WTC11 (cell line): ENCODE measurements around the gene RNASEL. TPM values are rescaled to one million over a fixed set of nuclear protein-coding genes. Genes with fewer than 3 reads are reported as not detected.

Experiments
- ATAC-seq: fragments of 200-7000 bp; cut with Tn5 transposase; 2 replicates; pipeline ENCODE4 v1.10.0; 2021; ENCODE audit warnings: mild to moderate bottlenecking, moderate library complexity
- CTCF ChIA-PET: fragments of 300-600 bp; sonication (Branson Sonifier 250); formaldehyde crosslinking; loops from one replicate; lab custom pipeline; 2021; ENCODE audit warnings: antibody characterized with exemption; lab: Charles Lee
- POLR2A ChIA-PET: fragments of 350-600 bp; sonication (Branson Sonifier 250); formaldehyde crosslinking; loops from one replicate; lab custom pipeline; 2021; ENCODE audit warnings: antibody characterized with exemption; lab: Charles Lee
- DNase-seq: peaks from one replicate; pipeline ENCODE4 v3.0.0; 2021; ENCODE audit warnings: low spot score
- H3K27ac Mint-ChIP-seq: 2 replicates; pipeline ENCODE4 v1.8.0; 2021; ENCODE audit warnings: mixed read lengths
- H3K27me3 Mint-ChIP-seq: 2 replicates; pipeline ENCODE4 v1.8.0; 2021; ENCODE audit warnings: low read depth, mild to moderate bottlenecking, moderate library complexity, mixed read lengths
- H3K36me3 Mint-ChIP-seq: 2 replicates; pipeline ENCODE4 v1.8.0; 2021; ENCODE audit warnings: mixed read lengths
- H3K4me1 Mint-ChIP-seq: 2 replicates; pipeline ENCODE4 v1.8.0; 2022; ENCODE audit warnings: mixed read lengths
- H3K4me3 Mint-ChIP-seq: 2 replicates; pipeline ENCODE4 v1.8.0; 2021; ENCODE audit warnings: mild to moderate bottlenecking, moderate library complexity, mixed read lengths
- H3K9me3 Mint-ChIP-seq: 2 replicates; pipeline ENCODE4 v1.8.0; 2021; ENCODE audit warnings: mixed read lengths
- CREM ChIP-seq: sonication (generic); formaldehyde crosslinking; IDR thresholded peaks from 2 replicates; pipeline ENCODE4 v1.8.1; 2022; ENCODE audit warnings: mild to moderate bottlenecking, missing genetic modification reagents, moderate library complexity
- FOXK1 ChIP-seq: sonication (generic); formaldehyde crosslinking; IDR thresholded peaks from 2 replicates; pipeline ENCODE4 v1.8.0; 2022; ENCODE audit warnings: mild to moderate bottlenecking, moderate library complexity, missing genetic modification reagents
- FOXP1 ChIP-seq: sonication (generic); formaldehyde crosslinking; IDR thresholded peaks from 2 replicates; pipeline ENCODE4 v1.8.0; 2022; ENCODE audit warnings: missing genetic modification reagents, mild to moderate bottlenecking, moderate library complexity, borderline replicate concordance
- IRF2 ChIP-seq: sonication (generic); formaldehyde crosslinking; IDR thresholded peaks from 2 replicates; pipeline ENCODE4 v1.8.0; 2022; ENCODE audit warnings: low read depth, missing genetic modification reagents, borderline replicate concordance
- JAZF1 ChIP-seq: fragments of 250-450 bp; sonication (Bioruptor Pico); IDR thresholded peaks from 2 replicates; pipeline ENCODE4 v1.9.0; 2021; ENCODE audit warnings: moderate library complexity, mild to moderate bottlenecking, inconsistent platforms
- KAT7 ChIP-seq: sonication (generic); formaldehyde crosslinking; IDR thresholded peaks from 2 replicates; pipeline ENCODE4 v1.8.1; 2023; ENCODE audit warnings: missing genetic modification reagents, mild to moderate bottlenecking, borderline replicate concordance
- MXD4 ChIP-seq: fragments of 250-450 bp; sonication (Bioruptor Pico); IDR thresholded peaks from 2 replicates; pipeline ENCODE4 v1.8.0; 2021; ENCODE audit warnings: mild to moderate bottlenecking, moderate library complexity, borderline replicate concordance
- NFE2L1 ChIP-seq: sonication (generic); formaldehyde crosslinking; IDR thresholded peaks from 2 replicates; pipeline ENCODE4 v1.8.1; 2023; ENCODE audit warnings: missing genetic modification reagents
- NR3C1 ChIP-seq: sonication (generic); formaldehyde crosslinking; conservative IDR thresholded peaks from 2 replicates; pipeline ENCODE4 v1.8.1; 2023; ENCODE audit warnings: low read depth, mild to moderate bottlenecking, missing genetic modification reagents
- OVOL2 ChIP-seq: fragments of 250-450 bp; sonication (Bioruptor Pico); IDR thresholded peaks from 2 replicates; pipeline ENCODE4 v1.9.0; 2021; ENCODE audit warnings: mild to moderate bottlenecking, borderline replicate concordance
- RORB ChIP-seq: fragments of 250-450 bp; sonication (Bioruptor Pico); IDR thresholded peaks from 2 replicates; pipeline ENCODE4 v1.9.0; 2021; ENCODE audit warnings: mild to moderate bottlenecking
- SMAD4 ChIP-seq: sonication (generic); formaldehyde crosslinking; IDR thresholded peaks from 2 replicates; pipeline ENCODE4 v1.8.0; 2022; ENCODE audit warnings: mild to moderate bottlenecking, missing genetic modification reagents
- TCF7 ChIP-seq: sonication (generic); formaldehyde crosslinking; IDR thresholded peaks from 2 replicates; pipeline ENCODE4 v1.8.0; 2022; ENCODE audit warnings: mild to moderate bottlenecking, low read depth, missing genetic modification reagents, moderate library complexity
- ZBTB21 ChIP-seq: sonication (generic); formaldehyde crosslinking; IDR thresholded peaks from 2 replicates; pipeline ENCODE4 v1.8.1; 2023; ENCODE audit warnings: mild to moderate bottlenecking, missing genetic modification reagents, borderline replicate concordance
- ZNF121 ChIP-seq: sonication (generic); formaldehyde crosslinking; IDR thresholded peaks from 2 replicates; pipeline ENCODE4 v1.8.0; 2023; ENCODE audit warnings: missing genetic modification reagents
- ZNF396 ChIP-seq: fragments of 250-450 bp; sonication (Bioruptor Pico); IDR thresholded peaks from 2 replicates; pipeline ENCODE4 v1.8.0; 2021; ENCODE audit warnings: mild to moderate bottlenecking, moderate library complexity, borderline replicate concordance
- total RNA-seq: library from RNA; stranded (reverse); gene quantifications from 3 replicates; pipeline ENCODE4 v1.2.3, GENCODE V29; 2021
- TF ChIP-seq, protein P1 (sequence below): sonication (generic); formaldehyde crosslinking; conservative IDR thresholded peaks from 2 replicates; pipeline ENCODE4 v1.8.1; 2022; ENCODE audit warnings: mild to moderate bottlenecking, missing genetic modification reagents
- TF ChIP-seq, protein P2 (sequence below): fragments of 250-450 bp; sonication (Bioruptor Pico); IDR thresholded peaks from 2 replicates; pipeline ENCODE4 v1.9.0; 2021; ENCODE audit warnings: mild to moderate bottlenecking
- TF ChIP-seq, protein P3 (sequence below): sonication (generic); formaldehyde crosslinking; IDR thresholded peaks from 2 replicates; pipeline ENCODE4 v1.8.1; 2022; ENCODE audit warnings: missing genetic modification reagents, borderline replicate concordance
- TF ChIP-seq, protein P4 (sequence below): sonication (generic); formaldehyde crosslinking; IDR thresholded peaks from 2 replicates; pipeline ENCODE4 v1.8.0; 2022; ENCODE audit warnings: mild to moderate bottlenecking, missing genetic modification reagents
- TF ChIP-seq, protein P5 (sequence below): sonication (generic); formaldehyde crosslinking; IDR thresholded peaks from 2 replicates; pipeline ENCODE4 v1.8.1; 2022; ENCODE audit warnings: low read depth, missing genetic modification reagents, borderline replicate concordance
- TF ChIP-seq, protein P6 (sequence below): sonication (generic); formaldehyde crosslinking; IDR thresholded peaks from 2 replicates; pipeline ENCODE4 v1.8.1; 2023; ENCODE audit warnings: mild to moderate bottlenecking, missing genetic modification reagents

Gene RNASEL
- total RNA-seq, 1 experiment from 2014 or later, result 0.77 TPM

DNA sequence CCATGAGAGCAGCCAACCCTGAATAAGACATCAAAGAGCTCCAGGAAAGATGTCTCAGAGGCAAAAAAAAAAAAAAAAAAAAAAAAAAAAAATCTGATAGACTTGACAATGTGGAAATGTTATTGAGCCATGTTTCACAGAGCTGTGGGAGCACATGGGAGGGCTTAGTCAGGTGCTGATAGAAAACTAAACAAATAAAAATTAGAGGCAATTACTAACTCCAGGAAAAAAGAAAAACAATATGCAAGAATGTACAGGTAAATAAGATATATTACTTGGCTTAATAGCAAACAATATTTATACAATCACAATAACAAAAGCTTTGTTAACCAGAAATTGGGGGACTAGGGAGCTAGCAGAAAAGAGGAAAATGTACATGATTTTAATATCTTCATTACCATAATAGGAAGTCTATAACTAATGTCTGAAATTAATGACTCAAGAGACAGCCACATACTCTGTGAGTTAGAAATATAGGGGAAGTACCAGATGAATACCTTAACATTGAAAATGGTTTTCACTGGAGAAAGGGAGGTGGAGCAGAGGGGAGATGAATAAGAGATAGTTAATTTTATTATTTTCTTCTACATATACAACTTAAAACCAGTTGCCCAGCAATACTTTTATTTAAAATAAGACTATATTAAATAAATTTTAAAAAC, 32.0 kb upstream of the RNASEL start:
- H3K27me3 Mint-ChIP-seq, result peaks cover 22% of the 10 kb centered on the region
- ATAC-seq, result no peak
- no peak overlapping the region for H3K27ac Mint-ChIP-seq
- POLR2A ChIA-PET, result interaction anchor here (0.6 kb wide), 1 partner anchor 130 kb away, joined by 3 read pairs; no protein-coding TSS in a partner anchor
- DNase-seq, result no peak
- H3K36me3 Mint-ChIP-seq, result no peaks in the 10 kb centered on the region
- peaks cover 43% of the 10 kb centered on the region for H3K4me1 Mint-ChIP-seq
- CTCF ChIA-PET, result no interaction called here
- TF ChIP-seq IRF2 (CRISPR knock-in tag) (no peak), JAZF1 (CRISPR knock-in tag) (no peak), FOXK1 (no peak), NR3C1 (no peak), CREM (CRISPR knock-in tag) (no peak), OVOL2 (CRISPR knock-in tag) (no peak), ZNF121 (CRISPR knock-in tag) (no peak), MXD4 (CRISPR knock-in tag) (no peak), ZBTB21 (CRISPR knock-in tag) (no peak), ZNF396 (CRISPR knock-in tag) (no peak), NFE2L1 (CRISPR knock-in tag) (no peak)
- TF ChIP-seq, protein P1, sequence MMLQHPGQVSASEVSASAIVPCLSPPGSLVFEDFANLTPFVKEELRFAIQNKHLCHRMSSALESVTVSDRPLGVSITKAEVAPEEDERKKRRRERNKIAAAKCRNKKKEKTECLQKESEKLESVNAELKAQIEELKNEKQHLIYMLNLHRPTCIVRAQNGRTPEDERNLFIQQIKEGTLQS (CRISPR knock-in tag), result no peak
- TF ChIP-seq, protein P2, sequence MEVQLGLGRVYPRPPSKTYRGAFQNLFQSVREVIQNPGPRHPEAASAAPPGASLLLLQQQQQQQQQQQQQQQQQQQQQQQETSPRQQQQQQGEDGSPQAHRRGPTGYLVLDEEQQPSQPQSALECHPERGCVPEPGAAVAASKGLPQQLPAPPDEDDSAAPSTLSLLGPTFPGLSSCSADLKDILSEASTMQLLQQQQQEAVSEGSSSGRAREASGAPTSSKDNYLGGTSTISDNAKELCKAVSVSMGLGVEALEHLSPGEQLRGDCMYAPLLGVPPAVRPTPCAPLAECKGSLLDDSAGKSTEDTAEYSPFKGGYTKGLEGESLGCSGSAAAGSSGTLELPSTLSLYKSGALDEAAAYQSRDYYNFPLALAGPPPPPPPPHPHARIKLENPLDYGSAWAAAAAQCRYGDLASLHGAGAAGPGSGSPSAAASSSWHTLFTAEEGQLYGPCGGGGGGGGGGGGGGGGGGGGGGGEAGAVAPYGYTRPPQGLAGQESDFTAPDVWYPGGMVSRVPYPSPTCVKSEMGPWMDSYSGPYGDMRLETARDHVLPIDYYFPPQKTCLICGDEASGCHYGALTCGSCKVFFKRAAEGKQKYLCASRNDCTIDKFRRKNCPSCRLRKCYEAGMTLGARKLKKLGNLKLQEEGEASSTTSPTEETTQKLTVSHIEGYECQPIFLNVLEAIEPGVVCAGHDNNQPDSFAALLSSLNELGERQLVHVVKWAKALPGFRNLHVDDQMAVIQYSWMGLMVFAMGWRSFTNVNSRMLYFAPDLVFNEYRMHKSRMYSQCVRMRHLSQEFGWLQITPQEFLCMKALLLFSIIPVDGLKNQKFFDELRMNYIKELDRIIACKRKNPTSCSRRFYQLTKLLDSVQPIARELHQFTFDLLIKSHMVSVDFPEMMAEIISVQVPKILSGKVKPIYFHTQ (CRISPR knock-in tag), result no peak
- TF ChIP-seq, all 79 proteins: peak for 0
- H3K9me3 Mint-ChIP-seq, result peaks cover 9% of the 10 kb centered on the region
- H3K4me3 Mint-ChIP-seq, result no peak overlapping the region

DNA sequence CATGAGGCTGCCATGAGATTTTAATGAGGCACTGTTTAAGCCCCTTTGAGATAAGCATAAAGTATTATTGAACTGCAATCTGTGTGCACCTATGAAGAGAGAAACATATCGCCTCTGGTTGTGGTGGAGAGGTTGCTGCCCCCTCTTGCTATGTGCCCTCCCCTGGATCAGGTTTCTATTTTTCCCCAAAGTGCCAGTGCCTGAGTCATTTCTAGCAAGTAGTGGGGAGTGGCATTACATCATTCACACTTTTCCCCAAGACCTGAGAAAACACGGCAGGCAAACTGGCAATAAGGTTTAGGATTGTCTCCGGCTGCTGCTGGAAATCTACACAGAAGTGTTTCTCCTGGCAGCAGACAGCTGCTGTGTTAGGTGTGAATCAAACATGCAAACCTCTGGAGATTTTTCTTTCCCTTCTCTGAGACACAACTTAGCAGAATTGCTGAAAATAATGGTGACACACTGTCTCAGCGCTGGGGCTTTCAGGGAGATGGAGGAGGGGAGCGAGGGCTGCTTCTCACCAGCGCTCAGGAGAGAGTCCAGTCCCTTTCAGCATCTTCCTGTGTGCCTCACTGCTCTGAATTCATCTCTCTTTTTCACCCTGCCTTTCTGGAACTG, 28.8 kb upstream of the RNASEL start:
- Mint-ChIP-seq H3K9me3 (peaks cover 9% of the 10 kb centered on the region), H3K4me1 (peaks cover 58% of the 10 kb centered on the region), H3K36me3 (no peaks in the 10 kb centered on the region), H3K27me3 (peaks cover 45% of the 10 kb centered on the region), H3K27ac (no peak overlapping the region), H3K4me3 (no peak overlapping the region)
- DNase-seq (no peak), ATAC-seq (no peak)
- TF ChIP-seq KAT7 (no peak), FOXP1 (no peak), SMAD4 (CRISPR knock-in tag) (no peak), RORB (no peak), TCF7 (CRISPR knock-in tag) (no peak)
- TF ChIP-seq, protein P3, sequence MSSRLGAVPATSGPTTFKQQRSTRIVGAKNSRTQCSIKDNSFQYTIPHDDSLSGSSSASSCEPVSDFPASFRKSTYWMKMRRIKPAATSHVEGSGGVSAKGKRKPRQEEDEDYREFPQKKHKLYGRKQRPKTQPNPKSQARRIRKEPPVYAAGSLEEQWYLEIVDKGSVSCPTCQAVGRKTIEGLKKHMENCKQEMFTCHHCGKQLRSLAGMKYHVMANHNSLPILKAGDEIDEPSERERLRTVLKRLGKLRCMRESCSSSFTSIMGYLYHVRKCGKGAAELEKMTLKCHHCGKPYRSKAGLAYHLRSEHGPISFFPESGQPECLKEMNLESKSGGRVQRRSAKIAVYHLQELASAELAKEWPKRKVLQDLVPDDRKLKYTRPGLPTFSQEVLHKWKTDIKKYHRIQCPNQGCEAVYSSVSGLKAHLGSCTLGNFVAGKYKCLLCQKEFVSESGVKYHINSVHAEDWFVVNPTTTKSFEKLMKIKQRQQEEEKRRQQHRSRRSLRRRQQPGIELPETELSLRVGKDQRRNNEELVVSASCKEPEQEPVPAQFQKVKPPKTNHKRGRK (CRISPR knock-in tag), result no peak
- TF ChIP-seq, protein P4, sequence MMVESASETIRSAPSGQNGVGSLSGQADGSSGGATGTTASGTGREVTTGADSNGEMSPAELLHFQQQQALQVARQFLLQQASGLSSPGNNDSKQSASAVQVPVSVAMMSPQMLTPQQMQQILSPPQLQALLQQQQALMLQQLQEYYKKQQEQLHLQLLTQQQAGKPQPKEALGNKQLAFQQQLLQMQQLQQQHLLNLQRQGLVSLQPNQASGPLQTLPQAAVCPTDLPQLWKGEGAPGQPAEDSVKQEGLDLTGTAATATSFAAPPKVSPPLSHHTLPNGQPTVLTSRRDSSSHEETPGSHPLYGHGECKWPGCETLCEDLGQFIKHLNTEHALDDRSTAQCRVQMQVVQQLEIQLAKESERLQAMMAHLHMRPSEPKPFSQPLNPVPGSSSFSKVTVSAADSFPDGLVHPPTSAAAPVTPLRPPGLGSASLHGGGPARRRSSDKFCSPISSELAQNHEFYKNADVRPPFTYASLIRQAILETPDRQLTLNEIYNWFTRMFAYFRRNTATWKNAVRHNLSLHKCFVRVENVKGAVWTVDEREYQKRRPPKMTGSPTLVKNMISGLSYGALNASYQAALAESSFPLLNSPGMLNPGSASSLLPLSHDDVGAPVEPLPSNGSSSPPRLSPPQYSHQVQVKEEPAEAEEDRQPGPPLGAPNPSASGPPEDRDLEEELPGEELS, result no peak
- TF ChIP-seq, protein P5, sequence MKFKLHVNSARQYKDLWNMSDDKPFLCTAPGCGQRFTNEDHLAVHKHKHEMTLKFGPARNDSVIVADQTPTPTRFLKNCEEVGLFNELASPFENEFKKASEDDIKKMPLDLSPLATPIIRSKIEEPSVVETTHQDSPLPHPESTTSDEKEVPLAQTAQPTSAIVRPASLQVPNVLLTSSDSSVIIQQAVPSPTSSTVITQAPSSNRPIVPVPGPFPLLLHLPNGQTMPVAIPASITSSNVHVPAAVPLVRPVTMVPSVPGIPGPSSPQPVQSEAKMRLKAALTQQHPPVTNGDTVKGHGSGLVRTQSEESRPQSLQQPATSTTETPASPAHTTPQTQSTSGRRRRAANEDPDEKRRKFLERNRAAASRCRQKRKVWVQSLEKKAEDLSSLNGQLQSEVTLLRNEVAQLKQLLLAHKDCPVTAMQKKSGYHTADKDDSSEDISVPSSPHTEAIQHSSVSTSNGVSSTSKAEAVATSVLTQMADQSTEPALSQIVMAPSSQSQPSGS (CRISPR knock-in tag), result no peak
- TF ChIP-seq, protein P6, sequence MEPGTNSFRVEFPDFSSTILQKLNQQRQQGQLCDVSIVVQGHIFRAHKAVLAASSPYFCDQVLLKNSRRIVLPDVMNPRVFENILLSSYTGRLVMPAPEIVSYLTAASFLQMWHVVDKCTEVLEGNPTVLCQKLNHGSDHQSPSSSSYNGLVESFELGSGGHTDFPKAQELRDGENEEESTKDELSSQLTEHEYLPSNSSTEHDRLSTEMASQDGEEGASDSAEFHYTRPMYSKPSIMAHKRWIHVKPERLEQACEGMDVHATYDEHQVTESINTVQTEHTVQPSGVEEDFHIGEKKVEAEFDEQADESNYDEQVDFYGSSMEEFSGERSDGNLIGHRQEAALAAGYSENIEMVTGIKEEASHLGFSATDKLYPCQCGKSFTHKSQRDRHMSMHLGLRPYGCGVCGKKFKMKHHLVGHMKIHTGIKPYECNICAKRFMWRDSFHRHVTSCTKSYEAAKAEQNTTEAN (CRISPR knock-in tag), result no peak
- ChIA-PET CTCF (interaction anchor here (0.8 to 6.3 kb wide), 3 partner anchors 83 to 165 kb away, joined by 3 to 84 read pairs (median 11); no protein-coding TSS in a partner anchor), POLR2A (no interaction called here)
